ENCODE results near the gene B3GAT1.

B3GAT1 gene

DNA sequence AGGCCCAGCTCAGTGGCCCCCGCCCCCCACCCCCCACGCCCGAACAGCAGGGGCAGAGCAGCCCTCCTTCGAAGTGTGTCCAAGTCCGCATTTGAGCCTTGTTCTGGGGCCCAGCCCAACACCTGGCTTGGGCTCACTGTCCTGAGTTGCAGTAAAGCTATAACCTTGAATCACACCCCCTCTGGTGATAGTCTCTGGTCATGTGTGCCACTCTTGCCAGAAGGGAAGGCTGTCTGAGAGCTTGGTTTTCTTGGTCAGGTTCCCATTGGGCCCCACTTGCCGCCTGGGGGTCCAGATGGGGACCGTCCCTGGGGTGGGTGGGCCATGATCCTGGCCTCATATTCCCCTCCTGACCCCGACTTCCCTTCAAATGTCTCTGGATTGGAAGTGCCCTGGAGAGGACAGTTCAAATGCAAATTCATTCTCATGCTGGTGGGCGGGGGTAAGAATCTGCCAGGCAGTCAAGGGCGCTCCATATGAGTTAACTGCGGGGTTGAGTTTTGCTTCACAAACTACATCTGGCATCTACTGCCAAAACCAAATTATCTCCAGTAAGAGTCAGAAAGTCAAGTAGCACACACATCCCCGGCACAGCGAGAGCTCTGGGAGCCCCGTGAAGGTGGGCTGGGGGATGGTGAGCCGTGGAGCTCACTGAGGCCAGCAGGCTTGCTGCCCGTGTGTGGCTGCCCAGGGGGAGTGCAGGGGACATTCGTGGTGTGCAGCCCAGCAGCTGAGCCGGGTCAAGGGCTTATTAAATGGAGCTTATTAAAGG is 35.7 kb downstream of the B3GAT1 start:
- no peak for DNase-seq (ENCODE audit: low read depth in 1 of 2, low spot score in 1 of 2)
- H3K27me3 ChIP-seq (ENCODE audit: insufficient read depth, poor library complexity, severe bottlenecking), result no peaks in the 10 kb centered on the region
- TF ChIP-seq CTCF (IDR thresholded peaks at IDR 0.05; ENCODE audit: insufficient read depth, low read length), result no peak
- no peak for TF ChIP-seq POLR2AphosphoS5 (IDR thresholded peaks at IDR 0.05; ENCODE audit: low read depth)
- TF ChIP-seq, protein P1, sequence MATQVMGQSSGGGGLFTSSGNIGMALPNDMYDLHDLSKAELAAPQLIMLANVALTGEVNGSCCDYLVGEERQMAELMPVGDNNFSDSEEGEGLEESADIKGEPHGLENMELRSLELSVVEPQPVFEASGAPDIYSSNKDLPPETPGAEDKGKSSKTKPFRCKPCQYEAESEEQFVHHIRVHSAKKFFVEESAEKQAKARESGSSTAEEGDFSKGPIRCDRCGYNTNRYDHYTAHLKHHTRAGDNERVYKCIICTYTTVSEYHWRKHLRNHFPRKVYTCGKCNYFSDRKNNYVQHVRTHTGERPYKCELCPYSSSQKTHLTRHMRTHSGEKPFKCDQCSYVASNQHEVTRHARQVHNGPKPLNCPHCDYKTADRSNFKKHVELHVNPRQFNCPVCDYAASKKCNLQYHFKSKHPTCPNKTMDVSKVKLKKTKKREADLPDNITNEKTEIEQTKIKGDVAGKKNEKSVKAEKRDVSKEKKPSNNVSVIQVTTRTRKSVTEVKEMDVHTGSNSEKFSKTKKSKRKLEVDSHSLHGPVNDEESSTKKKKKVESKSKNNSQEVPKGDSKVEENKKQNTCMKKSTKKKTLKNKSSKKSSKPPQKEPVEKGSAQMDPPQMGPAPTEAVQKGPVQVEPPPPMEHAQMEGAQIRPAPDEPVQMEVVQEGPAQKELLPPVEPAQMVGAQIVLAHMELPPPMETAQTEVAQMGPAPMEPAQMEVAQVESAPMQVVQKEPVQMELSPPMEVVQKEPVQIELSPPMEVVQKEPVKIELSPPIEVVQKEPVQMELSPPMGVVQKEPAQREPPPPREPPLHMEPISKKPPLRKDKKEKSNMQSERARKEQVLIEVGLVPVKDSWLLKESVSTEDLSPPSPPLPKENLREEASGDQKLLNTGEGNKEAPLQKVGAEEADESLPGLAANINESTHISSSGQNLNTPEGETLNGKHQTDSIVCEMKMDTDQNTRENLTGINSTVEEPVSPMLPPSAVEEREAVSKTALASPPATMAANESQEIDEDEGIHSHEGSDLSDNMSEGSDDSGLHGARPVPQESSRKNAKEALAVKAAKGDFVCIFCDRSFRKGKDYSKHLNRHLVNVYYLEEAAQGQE (IDR thresholded peaks at IDR 0.05; ENCODE audit: insufficient replicate concordance, low read depth), result no peak
- TF ChIP-seq GABPA (IDR thresholded peaks at IDR 0.05; ENCODE audit: low read depth), result no peak
- TF ChIP-seq SPI1 (IDR thresholded peaks at IDR 0.05; ENCODE audit: borderline replicate concordance, low read depth), result no peak

DNA sequence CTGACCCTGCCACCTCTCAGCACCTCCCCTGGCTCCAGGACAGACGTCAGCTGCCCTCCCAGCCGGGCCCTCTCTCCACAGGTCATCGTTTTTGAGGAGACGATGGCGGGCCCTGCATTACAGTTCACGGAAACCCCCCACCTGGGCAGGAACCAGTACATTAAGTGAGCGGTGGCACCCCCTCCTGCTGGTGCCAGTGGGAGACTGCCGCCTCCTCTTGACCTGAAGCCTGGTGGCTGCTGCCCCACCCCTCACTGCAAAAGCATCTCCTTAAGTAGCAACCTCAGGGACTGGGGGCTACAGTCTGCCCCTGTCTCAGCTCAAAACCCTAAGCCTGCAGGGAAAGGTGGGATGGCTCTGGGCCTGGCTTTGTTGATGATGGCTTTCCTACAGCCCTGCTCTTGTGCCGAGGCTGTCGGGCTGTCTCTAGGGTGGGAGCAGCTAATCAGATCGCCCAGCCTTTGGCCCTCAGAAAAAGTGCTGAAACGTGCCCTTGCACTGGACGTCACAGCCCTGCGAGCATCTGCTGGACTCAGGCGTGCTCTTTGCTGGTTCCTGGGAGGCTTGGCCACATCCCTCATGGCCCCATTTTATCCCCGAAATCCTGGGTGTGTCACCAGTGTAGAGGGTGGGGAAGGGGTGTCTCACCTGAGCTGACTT is 37.0 kb downstream of the B3GAT1 start:
- Histone ChIP-seq H3K27me3 (ENCODE audit: insufficient read depth, poor library complexity, severe bottlenecking) (no peaks in the 10 kb centered on the region), H3K27ac (replicated peaks) (no peak overlapping the region), H3K4me3 (replicated peaks; ENCODE audit: insufficient read depth, low read length) (no peak overlapping the region)
- DNase-seq (ENCODE audit: low read depth in 1 of 2, low spot score in 1 of 2), result no peak
- no peak for TF ChIP-seq POLR2AphosphoS5 (IDR thresholded peaks at IDR 0.05; ENCODE audit: low read depth)
- no peak for TF ChIP-seq CTCF (IDR thresholded peaks at IDR 0.05; ENCODE audit: insufficient read depth, low read length)
- no peak for TF ChIP-seq GABPA (IDR thresholded peaks at IDR 0.05; ENCODE audit: low read depth)
- TF ChIP-seq SPI1 (IDR thresholded peaks at IDR 0.05; ENCODE audit: borderline replicate concordance, low read depth), result no peak
- TF ChIP-seq, protein P1 (IDR thresholded peaks at IDR 0.05; ENCODE audit: insufficient replicate concordance, low read depth), result no peak

More for the DNA sequence above, 35.7 kb downstream of the B3GAT1 start:
- Histone ChIP-seq H3K4me3 (replicated peaks; ENCODE audit: insufficient read depth, low read length) (no peak overlapping the region), H3K27ac (replicated peaks) (no peak overlapping the region)

DNA sequence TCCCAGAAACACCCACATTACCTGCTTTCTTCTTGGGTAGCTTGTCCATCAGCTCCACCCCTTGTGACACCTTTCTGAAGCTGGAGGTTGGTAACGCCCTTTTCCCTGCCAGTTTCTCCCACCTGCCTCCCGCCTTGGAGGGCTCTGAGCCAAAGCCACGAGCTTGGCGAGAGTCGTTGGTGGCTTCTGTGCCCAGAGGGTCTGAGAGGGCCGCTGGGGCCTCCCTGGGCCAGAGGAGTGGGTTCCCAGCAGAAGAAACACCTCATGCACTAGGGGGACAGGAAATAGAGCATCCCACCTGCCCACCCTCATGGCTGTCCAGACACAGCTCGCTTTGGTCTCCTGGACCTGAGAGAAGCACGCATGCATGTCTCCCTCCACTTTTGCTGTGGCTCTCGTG is 37.9 kb downstream of the B3GAT1 start:
- TF ChIP-seq CTCF (IDR thresholded peaks at IDR 0.05; ENCODE audit: insufficient read depth, low read length), result no peak
- H3K27ac ChIP-seq (replicated peaks), result no peak overlapping the region
- no peaks in the 10 kb centered on the region for H3K27me3 ChIP-seq (ENCODE audit: insufficient read depth, poor library complexity, severe bottlenecking)
- no peak for DNase-seq (ENCODE audit: low read depth in 1 of 2, low spot score in 1 of 2)
- H3K4me3 ChIP-seq (replicated peaks; ENCODE audit: insufficient read depth, low read length), result no peak overlapping the region

All from HL-60 (cell line).